Stimulated activated CD8-positive, alpha-beta memory T cell treated with anti-CD3 and anti-CD28 coated beads, Interleukin-7, amount 100 ng/mL, for 4 hours (primary cell): ENCODE measurements around the gene LRRK2.
"Not testable (repeated sequence)": the region's sequence is repeated elsewhere in the genome, so short reads cannot be mapped to it uniquely, and the experiment has no call there.

ENCODE experiments used
- DNase-seq, 2 donors: peaks; one replicate each; pipeline ENCODE4 v3.0.0-alpha.2; 2020; ENCODE audit warnings: low read depth in 2 of 2

The LRRK2 gene

GRCh38 chr12:40315375-40315774, 90.6 kb downstream of the LRRK2 start:
- no peak for DNase-seq

GRCh38 chr12:40324261-40324660, 99.5 kb downstream of the LRRK2 start:
- DNase-seq, result no peak

- no peak for DNase-seq
Measured at GRCh38 chr12:40325349-40325960, 100.7 kb downstream of the LRRK2 start.

- no peak for DNase-seq
Measured at GRCh38 chr12:40327535-40327934, 102.7 kb downstream of the LRRK2 start.

- no peak for DNase-seq
Measured at GRCh38 chr12:40330180-40330579, 105.4 kb downstream of the LRRK2 start.

- no peak for DNase-seq
Measured at GRCh38 chr12:40331886-40332285, 107.1 kb downstream of the LRRK2 start.

GRCh38 chr12:40335991-40336390, 111.2 kb downstream of the LRRK2 start:
- no peak for DNase-seq

GRCh38 chr12:40336573-40337199, 111.9 kb downstream of the LRRK2 start:
- no peak for DNase-seq

GRCh38 chr12:40338071-40338470, 113.3 kb downstream of the LRRK2 start:
- DNase-seq, result no peak

GRCh38 chr12:40338621-40339020, 113.8 kb downstream of the LRRK2 start:
- no peak for DNase-seq

- no peak for DNase-seq
Measured at GRCh38 chr12:40342010-40342409, 117.2 kb downstream of the LRRK2 start.

- DNase-seq, result no peak
Measured at GRCh38 chr12:40343124-40343523, 118.3 kb downstream of the LRRK2 start.

GRCh38 chr12:40344312-40344711, 119.5 kb downstream of the LRRK2 start:
- DNase-seq, result no peak

GRCh38 chr12:40351976-40352375, 127.2 kb downstream of the LRRK2 start:
- no peak for DNase-seq

- DNase-seq, result no peak
Measured at GRCh38 chr12:40375076-40375475, 150.3 kb downstream of the LRRK2 start.

GRCh38 chr12:40376533-40377267, 151.9 kb downstream of the LRRK2 start:
- no peak for DNase-seq

- DNase-seq, result no peak
Measured at GRCh38 chr12:40378691-40379090, 153.9 kb downstream of the LRRK2 start.

GRCh38 chr12:40382217-40382616, 157.4 kb downstream of the LRRK2 start:
- no peak for DNase-seq

GRCh38 chr12:40387279-40387678, 162.5 kb downstream of the LRRK2 start:
- DNase-seq, result not testable (repeated sequence)

GRCh38 chr12:40390980-40391379, 166.2 kb downstream of the LRRK2 start:
- no peak for DNase-seq

- DNase-seq, result no peak
Measured at GRCh38 chr12:40393026-40393425, 168.2 kb downstream of the LRRK2 start.

GRCh38 chr12:40399656-40400055, 174.9 kb downstream of the LRRK2 start:
- no peak for DNase-seq

- no peak for DNase-seq
Measured at GRCh38 chr12:40405419-40405818, 180.6 kb downstream of the LRRK2 start.
